BLaER1 (cell line): ENCODE measurements around the gene SEMA3B.
"Not testable (repeated sequence)": the region's sequence is repeated elsewhere in the genome, so short reads cannot be mapped to it uniquely, and the experiment has no call there.

Experiments used
- H3K27ac ChIP-seq: shearing (Covaris generic); formaldehyde crosslinking; 2 replicates; pipeline ENCODE4 v1.8.1; 2022
- H3K27me3 ChIP-seq: shearing (Covaris generic); formaldehyde crosslinking; 2 replicates; pipeline ENCODE4 v1.8.1; 2022
- H3K36me3 ChIP-seq: shearing (Covaris generic); formaldehyde crosslinking; 2 replicates; pipeline ENCODE4 v1.8.1; 2022
- H3K4me1 ChIP-seq: shearing (Covaris generic); formaldehyde crosslinking; 2 replicates; pipeline ENCODE4 v1.8.1; 2022
- H3K4me2 ChIP-seq: shearing (Covaris generic); formaldehyde crosslinking; 2 replicates; pipeline ENCODE4 v1.8.1; 2022
- H3K4me3 ChIP-seq: shearing (Covaris generic); formaldehyde crosslinking; 2 replicates; pipeline ENCODE4 v1.8.1; 2022
- H3K9ac ChIP-seq: shearing (Covaris generic); formaldehyde crosslinking; 2 replicates; pipeline ENCODE4 v1.8.1; 2022
- H3K9me3 ChIP-seq: shearing (Covaris generic); formaldehyde crosslinking; 2 replicates; pipeline ENCODE4 v1.8.1; 2022
- H4K20me1 ChIP-seq: shearing (Covaris generic); formaldehyde crosslinking; 2 replicates; pipeline ENCODE4 v1.8.1; 2022
- Cebpa-rat ChIP-seq: shearing (Covaris generic); IDR thresholded peaks from 2 replicates; pipeline ENCODE4 v1.8.1; 2022

SEMA3B gene

GRCh38 chr3:50269460-50269859 lies 513 bp downstream of the SEMA3B start:
- H3K9ac ChIP-seq: peak overlapping the region; percentile 32; the same call in 1 of the 2 replicates
- H3K4me1 ChIP-seq: peaks cover 64% of the 10 kb centered on the region
- H3K27ac ChIP-seq: no peak overlapping the region

GRCh38 chr3:50269977-50270413 lies 1.0 kb downstream of the SEMA3B start:
- Histone ChIP-seq H4K20me1 (peaks cover 12% of the 10 kb centered on the region), H3K4me2 (no peak overlapping the region), H3K27ac (no peak overlapping the region), H3K27me3 (peaks cover 59% of the 10 kb centered on the region), H3K36me3 (no peaks in the 10 kb centered on the region), H3K4me1 (peaks cover 62% of the 10 kb centered on the region), H3K9me3 (no peaks in the 10 kb centered on the region), H3K9ac (no peak overlapping the region), H3K4me3 (no peak overlapping the region)
- TF ChIP-seq Cebpa-rat: no peak

More at GRCh38 chr3:50269460-50269859, 513 bp downstream of the SEMA3B start:
- TF ChIP-seq Cebpa-rat: no peak
- Histone ChIP-seq H3K4me3 (no peak overlapping the region), H3K4me2 (peak overlapping the region; percentile 50), H4K20me1 (peaks cover 11% of the 10 kb centered on the region), H3K36me3 (no peaks in the 10 kb centered on the region), H3K9me3 (no peaks in the 10 kb centered on the region), H3K27me3 (peaks cover 53% of the 10 kb centered on the region)

GRCh38 chr3:50270422-50271224 lies 1.7 kb downstream of the SEMA3B start:
- Histone ChIP-seq H3K4me1 (peaks cover 62% of the 10 kb centered on the region), H4K20me1 (peaks cover 18% of the 10 kb centered on the region), H3K27ac (no peak overlapping the region), H3K9ac (peak overlapping the region; percentile 19; the same call in 1 of the 2 replicates), H3K36me3 (no peaks in the 10 kb centered on the region), H3K9me3 (no peaks in the 10 kb centered on the region), H3K4me2 (peak overlapping the region; percentile 9; the same call in 1 of the 2 replicates), H3K4me3 (no peak overlapping the region), H3K27me3 (peaks cover 65% of the 10 kb centered on the region)
- no peak for TF ChIP-seq Cebpa-rat

- peaks cover 67% of the 10 kb centered on the region for H3K27me3 ChIP-seq
- no peak overlapping the region for H3K4me2 ChIP-seq
- H3K4me1 ChIP-seq: peaks cover 69% of the 10 kb centered on the region
- no peak overlapping the region for H3K4me3 ChIP-seq
- H4K20me1 ChIP-seq: peaks cover 24% of the 10 kb centered on the region
- no peaks in the 10 kb centered on the region for H3K36me3 ChIP-seq
- H3K27ac ChIP-seq: no peak overlapping the region
- H3K9me3 ChIP-seq: no peaks in the 10 kb centered on the region
- no peak for TF ChIP-seq Cebpa-rat
- H3K9ac ChIP-seq: 0 out of 2 replicates have a peak overlapping the region, but pooled peaks have one; percentile 19
Measured at GRCh38 chr3:50271314-50271936, 2.5 kb downstream of the SEMA3B start.

- peaks cover 35% of the 10 kb centered on the region for H4K20me1 ChIP-seq
- not testable (repeated sequence) for H3K9ac ChIP-seq, H3K4me3 ChIP-seq, H3K27ac ChIP-seq, H3K9me3 ChIP-seq, H3K36me3 ChIP-seq
- H3K4me2 ChIP-seq: peak overlapping the region; percentile 66
- peaks cover 67% of the 10 kb centered on the region for H3K27me3 ChIP-seq
- peaks cover 67% of the 10 kb centered on the region for H3K4me1 ChIP-seq
Measured at GRCh38 chr3:50272538-50272910, 3.6 kb downstream of the SEMA3B start.

GRCh38 chr3:50272911-50273688 lies 4.2 kb downstream of the SEMA3B start:
- no peak for TF ChIP-seq Cebpa-rat
- Histone ChIP-seq H3K4me3 (peak overlapping the region; percentile 30; the same call in 1 of the 2 replicates), H3K27ac (no peak overlapping the region), H3K9ac (no peak overlapping the region), H3K4me2 (peak overlapping the region; percentile 66), H3K27me3 (peaks cover 67% of the 10 kb centered on the region), H3K36me3 (no peaks in the 10 kb centered on the region), H3K9me3 (no peaks in the 10 kb centered on the region), H3K4me1 (peaks cover 63% of the 10 kb centered on the region), H4K20me1 (peaks cover 37% of the 10 kb centered on the region)

GRCh38 chr3:50273689-50274065 lies 4.7 kb downstream of the SEMA3B start:
- peaks cover 37% of the 10 kb centered on the region for H4K20me1 ChIP-seq
- peaks cover 60% of the 10 kb centered on the region for H3K4me1 ChIP-seq
- no peak overlapping the region for H3K27ac ChIP-seq
- H3K27me3 ChIP-seq: peaks cover 67% of the 10 kb centered on the region
- H3K36me3 ChIP-seq: no peaks in the 10 kb centered on the region
- no peak overlapping the region for H3K9ac ChIP-seq
- no peaks in the 10 kb centered on the region for H3K9me3 ChIP-seq
- no peak for TF ChIP-seq Cebpa-rat
- 0 out of 2 replicates have a peak overlapping the region, but pooled peaks have one; percentile 30 for H3K4me3 ChIP-seq
- peak overlapping the region; percentile 66 for H3K4me2 ChIP-seq

GRCh38 chr3:50274371-50275104 lies 5.6 kb downstream of the SEMA3B start:
- no peak overlapping the region for H3K4me3 ChIP-seq
- no peak for TF ChIP-seq Cebpa-rat
- H3K4me1 ChIP-seq: peaks cover 52% of the 10 kb centered on the region
- H3K27ac ChIP-seq: no peak overlapping the region
- H3K9me3 ChIP-seq: no peaks in the 10 kb centered on the region
- H3K27me3 ChIP-seq: peaks cover 67% of the 10 kb centered on the region
- no peak overlapping the region for H3K4me2 ChIP-seq
- H3K36me3 ChIP-seq: no peaks in the 10 kb centered on the region
- H3K9ac ChIP-seq: no peak overlapping the region
- H4K20me1 ChIP-seq: peaks cover 37% of the 10 kb centered on the region
